Measurements from ENCODE around the gene KRT13.

The KRT13 gene

DNA sequence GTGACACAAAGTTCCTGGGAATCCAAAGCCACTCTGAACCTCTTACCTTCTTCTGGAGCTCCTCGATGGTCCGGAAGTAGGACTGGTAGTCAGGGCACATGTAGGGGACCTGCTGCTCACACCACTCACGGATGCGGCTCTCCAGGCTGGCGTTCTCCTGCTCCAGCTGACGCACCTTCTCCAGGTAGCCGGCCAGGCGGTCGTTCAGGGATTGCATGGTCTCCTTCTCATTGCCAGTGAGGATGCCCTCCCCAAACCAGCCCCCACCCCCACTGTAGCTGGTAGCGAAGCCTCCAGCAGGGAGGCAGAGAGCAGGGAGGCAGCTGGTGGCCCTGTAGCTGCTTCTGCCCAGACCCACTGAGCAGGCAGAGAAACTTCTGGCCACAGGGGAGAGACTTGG, 24.8 kb downstream of the KRT13 start:
- DNase-seq (ENCODE audit: low read depth) = no peak
- TF ChIP-seq CTCF (IDR thresholded peaks at IDR 0.05; ENCODE audit: control insufficient read depth, extremely low read depth, insufficient read depth) = no peak
- H3K4me3 ChIP-seq (ENCODE audit: low read depth, low read length) = no peak overlapping the region

- no peak for TF ChIP-seq CTCF (IDR thresholded peaks at IDR 0.05; ENCODE audit: control insufficient read depth, extremely low read depth, insufficient read depth)
- H3K4me3 ChIP-seq (ENCODE audit: low read depth, low read length) = no peak overlapping the region
- DNase-seq (ENCODE audit: low read depth) = no peak
These were observed 25.3 kb downstream of the KRT13 start for GRCh38 chr17:41480136-41480535.

- H3K4me3 ChIP-seq (ENCODE audit: low read depth, low read length) = no peak overlapping the region
- TF ChIP-seq CTCF (IDR thresholded peaks at IDR 0.05; ENCODE audit: control insufficient read depth, extremely low read depth, insufficient read depth) = no peak
- no peak for DNase-seq (ENCODE audit: low read depth)
These were observed 27.2 kb downstream of the KRT13 start for GRCh38 chr17:41478237-41478636.

GRCh38 chr17:41476866-41477815, 28.3 kb downstream of the KRT13 start:
- no peak overlapping the region for H3K4me3 ChIP-seq (ENCODE audit: low read depth, low read length)
- DNase-seq (ENCODE audit: low read depth) = no peak
- no peak for TF ChIP-seq CTCF (IDR thresholded peaks at IDR 0.05; ENCODE audit: control insufficient read depth, extremely low read depth, insufficient read depth)

GRCh38 chr17:41475421-41475820, 30.0 kb downstream of the KRT13 start:
- no peak for DNase-seq (ENCODE audit: low read depth)
- no peak overlapping the region for H3K4me3 ChIP-seq (ENCODE audit: low read depth, low read length)
- TF ChIP-seq CTCF (IDR thresholded peaks at IDR 0.05; ENCODE audit: control insufficient read depth, extremely low read depth, insufficient read depth) = no peak

- no peak for TF ChIP-seq CTCF (IDR thresholded peaks at IDR 0.05; ENCODE audit: control insufficient read depth, extremely low read depth, insufficient read depth)
- DNase-seq (ENCODE audit: low read depth) = no peak
- H3K4me3 ChIP-seq (ENCODE audit: low read depth, low read length) = no peak overlapping the region
These were observed 30.5 kb downstream of the KRT13 start for GRCh38 chr17:41474863-41475262.

GRCh38 chr17:41468346-41468745, 37.1 kb downstream of the KRT13 start:
- no peak for TF ChIP-seq CTCF (IDR thresholded peaks at IDR 0.05; ENCODE audit: control insufficient read depth, extremely low read depth, insufficient read depth)

More at GRCh38 chr17:41468346-41468745, 37.1 kb downstream of the KRT13 start:
- no peak overlapping the region for H3K4me3 ChIP-seq (ENCODE audit: low read depth, low read length)
- DNase-seq (ENCODE audit: low read depth) = no peak
